IMR-90 (cell line): ENCODE measurements around the gene MSH3. TPM values are rescaled to one million over a fixed set of nuclear protein-coding genes. Genes with fewer than 3 reads are reported as not detected.
"Not testable (repeated sequence)": the region's sequence is repeated elsewhere in the genome, so short reads cannot be mapped to it uniquely, and the experiment has no call there.

ENCODE experiments used
- ATAC-seq: fragments of 200-7000 bp; cut with Tn5 transposase; 2 replicates; pipeline ENCODE4 v1.9.1; 2020; ENCODE audit warnings: low read depth, mild to moderate bottlenecking, moderate library complexity
- BruUV-seq: library from RNA; stranded (reverse); fragments of 400-500 nt; replicated peaks from 2 replicates; lab custom pipeline; 2021; lab: Mats Ljungman, UMichigan
- CTCF ChIA-PET: fragments of 300-600 bp; formaldehyde crosslinking; extraction: SDS; loops from one replicate; lab custom pipeline; 2021; ENCODE audit warnings: antibody characterized with exemption; lab: Yijun Ruan, JAX
- POLR2A ChIA-PET: fragments of 300-600 bp; sonication (Branson Sonifier 250); formaldehyde crosslinking; loops from one replicate; lab custom pipeline; 2022; ENCODE audit warnings: antibody characterized with exemption; ENCODE audit not compliant: unreplicated experiment; lab: Charles Lee
- DNase-seq: peaks from one replicate; pipeline ENCODE4 v3.0.0; 2013
- H2AFZ ChIP-seq: replicated peaks from 2 replicates; pipeline ENCODE3; 2013; ENCODE audit warnings: low read length, mild to moderate bottlenecking; ENCODE audit not compliant: poor library complexity
- H2AK5ac ChIP-seq: 2 replicates; pipeline ENCODE4 v1.6.1; 2013; ENCODE audit warnings: low read depth, low read length, inconsistent platforms
- H2AK9ac ChIP-seq: replicated peaks from 2 replicates; pipeline ENCODE3; 2013; ENCODE audit warnings: mild to moderate bottlenecking, low read depth, low read length, moderate library complexity; ENCODE audit not compliant: poor library complexity
- H2BK120ac ChIP-seq: 2 replicates; pipeline ENCODE4 v1.6.1; 2013; ENCODE audit warnings: low read depth, low read length, inconsistent platforms
- H2BK15ac ChIP-seq: 3 replicates; pipeline ENCODE4 v1.6.1; 2013; ENCODE audit warnings: low read depth, low read length, inconsistent platforms
- H2BK20ac ChIP-seq: 2 replicates; pipeline ENCODE4 v1.6.1; 2013; ENCODE audit warnings: low read depth, mild to moderate bottlenecking, inconsistent platforms, low read length, moderate library complexity
- H2BK5ac ChIP-seq: 2 replicates; pipeline ENCODE4 v1.6.1; 2013; ENCODE audit warnings: mild to moderate bottlenecking, low read depth, low read length, inconsistent platforms; ENCODE audit not compliant: poor library complexity, severe bottlenecking
- H3K14ac ChIP-seq: replicated peaks from 2 replicates; pipeline ENCODE4 v1.6.1; 2013; ENCODE audit warnings: low read depth, low read length, inconsistent platforms
- H3K18ac ChIP-seq: 2 replicates; pipeline ENCODE4 v1.6.1; 2013; ENCODE audit warnings: low read depth, low read length, control low read depth
- H3K23ac ChIP-seq: 2 replicates; pipeline ENCODE4 v1.6.1; 2013; ENCODE audit warnings: low read depth, low read length, inconsistent platforms
- H3K27ac ChIP-seq: 2 replicates; pipeline ENCODE4 v1.5.1; 2013; ENCODE audit warnings: mild to moderate bottlenecking, control low read depth, low read length; ENCODE audit not compliant: insufficient read depth
- H3K27me3 ChIP-seq: 2 replicates; pipeline ENCODE4 v1.6.1; 2013; ENCODE audit warnings: low read length; ENCODE audit not compliant: control insufficient read depth, insufficient read depth
- H3K36me3 ChIP-seq: 2 replicates; pipeline ENCODE4 v1.6.1; 2013; ENCODE audit warnings: low read length, mixed read lengths; ENCODE audit not compliant: control insufficient read depth, insufficient read depth
- H3K4ac ChIP-seq: 2 replicates; pipeline ENCODE4 v1.6.1; 2013; ENCODE audit warnings: low read depth, low read length, inconsistent platforms
- H3K4me1 ChIP-seq: 2 replicates; pipeline ENCODE4 v1.6.1; 2013; ENCODE audit warnings: low read length, mixed read lengths; ENCODE audit not compliant: control insufficient read depth, insufficient read depth
- H3K4me2 ChIP-seq: 2 replicates; pipeline ENCODE4 v1.6.1; 2013; ENCODE audit warnings: low read depth, mild to moderate bottlenecking, control low read depth, low read length, moderate library complexity
- H3K4me3 ChIP-seq: 2 replicates; pipeline ENCODE4 v1.5.1; 2013; ENCODE audit warnings: low read depth, mild to moderate bottlenecking, control low read depth, low read length, moderate library complexity; ENCODE audit not compliant: insufficient read depth
- H3K56ac ChIP-seq: 2 replicates; pipeline ENCODE4 v1.6.1; 2013; ENCODE audit warnings: low read length, inconsistent platforms; ENCODE audit not compliant: insufficient read depth; ENCODE audit errors: extremely low read depth
- H3K79me1 ChIP-seq, 2 experiments: 2 replicates each; pipeline ENCODE4 v1.6.1; 2013; ENCODE audit warnings: low read length in 2 of 2, inconsistent platforms in 1 of 2, low read depth in 1 of 2
- H3K9ac ChIP-seq: 2 replicates; pipeline ENCODE4 v1.6.1; 2013; ENCODE audit warnings: low read depth, low read length, control low read depth
- H3K9me1 ChIP-seq: 2 replicates; pipeline ENCODE4 v1.6.1; 2013; ENCODE audit warnings: low read length, inconsistent platforms; ENCODE audit not compliant: insufficient read depth
- H3K9me3 ChIP-seq: 2 replicates; pipeline ENCODE4 v1.6.1; 2013; ENCODE audit warnings: low read length; ENCODE audit not compliant: control insufficient read depth, insufficient read depth
- H4K20me1 ChIP-seq: 2 replicates; pipeline ENCODE4 v1.6.1; 2013; ENCODE audit warnings: low read length, inconsistent platforms; ENCODE audit not compliant: insufficient read depth
- H4K5ac ChIP-seq: 2 replicates; pipeline ENCODE4 v1.6.1; 2013; ENCODE audit warnings: mild to moderate bottlenecking, low read depth, low read length, control low read depth
- H4K8ac ChIP-seq, 2 experiments: 2 replicates each; pipeline ENCODE4 v1.6.1; 2013; ENCODE audit warnings: low read depth in 2 of 2, low read length in 2 of 2, control low read depth in 1 of 2, inconsistent platforms in 1 of 2
- H4K91ac ChIP-seq: 2 replicates; pipeline ENCODE4 v1.6.1; 2013; ENCODE audit warnings: low read depth, low read length, inconsistent platforms; ENCODE audit not compliant: insufficient read depth
- WGBS, 2 experiments: methylation state at CpG; one replicate each; pipeline versions ENCODE4 v1.1.5 to v1.1.7; 2013; ENCODE audit warnings: missing lambda C conversion rate in 2 of 2; ENCODE audit not compliant: insufficient read length in 1 of 2; ENCODE audit errors: extremely low coverage in 2 of 2; 5-methylcytosine and 5-hydroxymethylcytosine counted together
- dilution Hi-C: fragments of 300-500 bp; cut with HindIII; formaldehyde crosslinking; loops from one replicate; pipeline ENCODE4 v1.14.3; 2018; ENCODE audit warnings: low sequenced_read_pairs; ENCODE audit not compliant: unreplicated experiment
- in situ Hi-C: fragments of 300-500 bp; cut with MboI; formaldehyde crosslinking; loops from 3 replicates; pipeline ENCODE4 v1.14.3; 2019; ENCODE audit warnings: low sequenced_read_pairs, inconsistent platforms, mixed read lengths
- intact Hi-C: fragments of 100-400 bp; cut with micrococcal nuclease; formaldehyde crosslinking; loops from 2 replicates; pipeline ENCODE4 v1.10.0; 2022
- polyA plus RNA-seq, 3 experiments: library from polyadenylated mRNA; depleted of rRNA; stranded (reverse); fragments of >200 nt; gene quantifications; 2 replicates each; pipeline ENCODE4 v1.2.3, GENCODE V29; 2012; ENCODE audit warnings: low replicate concordance in 1 of 3
- total RNA-seq: library from RNA; depleted of rRNA; stranded (reverse); fragments of >200 nt; gene quantifications from 2 replicates; pipeline ENCODE4 v1.2.3, GENCODE V29; 2012

MSH3 gene
- total and polyA plus RNA-seq, 2 of the 4 experiments (the other 2 are of a cell fraction) = 4.6 to 13.3 TPM

GRCh38 chr5:80846422-80846821 lies 192.0 kb downstream of the MSH3 start:
- H3K9me1 ChIP-seq, H3K27ac ChIP-seq, H3K4me3 ChIP-seq, H2BK20ac ChIP-seq, H4K8ac ChIP-seq, H4K91ac ChIP-seq, in situ Hi-C loops, H2AK5ac ChIP-seq, H2AK9ac ChIP-seq, ATAC-seq, H2BK5ac ChIP-seq, BruUV-seq, H3K79me1 ChIP-seq, H3K4me2 ChIP-seq, H2AFZ ChIP-seq, H3K23ac ChIP-seq, intact Hi-C loops, POLR2A ChIA-PET, H3K9ac ChIP-seq, H2BK15ac ChIP-seq, H3K56ac ChIP-seq, H4K20me1 ChIP-seq, H3K36me3 ChIP-seq, H2BK120ac ChIP-seq, H3K4ac ChIP-seq, dilution Hi-C loops, H4K5ac ChIP-seq, H3K4me1 ChIP-seq, H3K18ac ChIP-seq, H3K27me3 ChIP-seq, H3K14ac ChIP-seq, H3K9me3 ChIP-seq: not testable (repeated sequence)
- CTCF ChIA-PET = interaction anchor here (0.6 kb wide), 1 partner anchor 87 kb away, joined by 3 read pairs; no protein-coding TSS in a partner anchor
- peak; percentile 11 for DNase-seq
- WGBS, 2 experiments = 100% methylated on average over 1 of the region's 8 CpGs; no CpG with 5 or more reads in 1 of the 2 experiments

DNA sequence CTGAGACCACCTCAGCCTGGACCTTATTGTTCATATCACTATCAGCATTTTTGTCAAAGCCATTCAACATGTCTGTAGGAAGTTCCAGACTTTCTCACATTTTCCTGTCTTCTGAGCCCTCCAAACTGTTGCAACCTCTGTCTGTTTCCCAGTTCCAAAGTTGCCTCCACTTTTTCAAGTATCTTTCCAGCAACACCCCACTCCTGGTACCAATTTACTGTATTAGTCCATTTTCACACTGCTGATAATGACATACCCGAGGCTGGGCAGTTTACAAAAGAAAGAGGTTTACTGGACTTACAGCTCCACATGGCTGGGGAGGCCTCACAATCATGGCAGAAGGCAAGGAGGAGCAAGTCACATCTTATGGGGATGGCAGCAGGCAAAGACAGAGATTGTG lies 195.7 kb downstream of the MSH3 start:
- BruUV-seq, intact Hi-C loops, DNase-seq: not testable (repeated sequence)

More for the DNA sequence above, 195.7 kb downstream of the MSH3 start:
- H3K79me1 ChIP-seq, H2AK9ac ChIP-seq, H4K91ac ChIP-seq, POLR2A ChIA-PET, H3K18ac ChIP-seq, H4K8ac ChIP-seq, H3K9me3 ChIP-seq, CTCF ChIA-PET, H2AFZ ChIP-seq, H3K4ac ChIP-seq, H3K27me3 ChIP-seq, H2BK5ac ChIP-seq, H2BK15ac ChIP-seq, H3K9me1 ChIP-seq, H3K27ac ChIP-seq, H3K56ac ChIP-seq, H4K20me1 ChIP-seq, H3K14ac ChIP-seq, dilution Hi-C loops, H3K23ac ChIP-seq, H3K4me3 ChIP-seq, ATAC-seq, H3K36me3 ChIP-seq, H2BK20ac ChIP-seq, H3K4me1 ChIP-seq, in situ Hi-C loops, H4K5ac ChIP-seq, H3K9ac ChIP-seq, H2AK5ac ChIP-seq, H2BK120ac ChIP-seq, H3K4me2 ChIP-seq: not testable (repeated sequence)
- no CpG with 5 or more reads among the region's 1 CpG for WGBS, 2 experiments
